Glomerular visceral epithelial cell (primary cell): ENCODE measurements around the gene PSAPL1.

Experiments
- DNase-seq: peaks from one replicate; pipeline ENCODE4 v3.0.0-alpha.2; 2016; ENCODE audit errors: extremely low spot score

PSAPL1 gene

GRCh38 chr4:7430965-7431695 is 3.6 kb downstream of the PSAPL1 start:
- no peak for DNase-seq

GRCh38 chr4:7430368-7430964 is 4.3 kb downstream of the PSAPL1 start:
- DNase-seq = no peak

GRCh38 chr4:7429601-7430078 is 5.1 kb downstream of the PSAPL1 start:
- DNase-seq = no peak

GRCh38 chr4:7429069-7429416 is 5.7 kb downstream of the PSAPL1 start:
- DNase-seq = no peak

- no peak for DNase-seq
Observed at GRCh38 chr4:7428261-7429068, 6.3 kb downstream of the PSAPL1 start.

- no peak for DNase-seq
Observed at GRCh38 chr4:7427831-7428260, 6.9 kb downstream of the PSAPL1 start.

GRCh38 chr4:7427361-7427760 is 7.4 kb downstream of the PSAPL1 start:
- no peak for DNase-seq

GRCh38 chr4:7426525-7427171 is 8.1 kb downstream of the PSAPL1 start:
- DNase-seq = no peak

GRCh38 chr4:7425591-7426468 is 8.9 kb downstream of the PSAPL1 start:
- no peak for DNase-seq

- DNase-seq = no peak
Observed at GRCh38 chr4:7425124-7425523, 9.6 kb downstream of the PSAPL1 start.

GRCh38 chr4:7424553-7425111 is 10.1 kb downstream of the PSAPL1 start:
- DNase-seq = no peak

- DNase-seq = no peak
Observed at GRCh38 chr4:7423801-7424552, 10.8 kb downstream of the PSAPL1 start.

- DNase-seq = no peak
Observed at GRCh38 chr4:7423391-7423790, 11.3 kb downstream of the PSAPL1 start.

- no peak for DNase-seq
Observed at GRCh38 chr4:7422898-7423180, 11.9 kb downstream of the PSAPL1 start.

GRCh38 chr4:7422151-7422897 is 12.4 kb downstream of the PSAPL1 start:
- DNase-seq = no peak

- no peak for DNase-seq
Observed at GRCh38 chr4:7421356-7422150, 13.2 kb downstream of the PSAPL1 start.

GRCh38 chr4:7420661-7421040 is 14.1 kb downstream of the PSAPL1 start:
- no peak for DNase-seq

GRCh38 chr4:7419961-7420660 is 14.6 kb downstream of the PSAPL1 start:
- no peak for DNase-seq
